Measurements from ENCODE around the gene ABCC2.

ABCC2 gene

DNA sequence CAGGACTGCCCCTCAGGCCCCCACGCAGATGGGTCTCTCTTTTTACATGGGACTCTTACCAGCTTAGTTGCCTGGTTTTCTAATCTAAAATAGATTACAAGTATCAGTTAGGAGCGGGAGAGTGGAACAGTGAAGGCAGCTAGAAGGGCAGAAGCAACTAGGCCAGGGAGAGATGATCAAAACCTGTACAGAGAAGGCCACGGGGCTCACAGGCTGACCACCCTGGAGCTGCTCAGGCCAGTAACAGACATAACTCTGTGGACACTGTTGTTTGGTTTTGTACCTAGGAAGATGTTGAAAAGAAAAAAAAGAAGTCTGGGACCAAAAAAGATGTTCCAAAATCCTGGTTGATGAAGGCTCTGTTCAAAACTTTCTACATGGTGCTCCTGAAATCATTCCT lies 16.5 kb downstream of the ABCC2 start:
- no peaks in the 10 kb centered on the region for H3K4me1 ChIP-seq (ENCODE audit: control insufficient read depth in 1 of 2, insufficient read depth in 2 of 2, low read length in 2 of 2)
- no peak overlapping the region for H3K23ac ChIP-seq (ENCODE audit: low read length)
- no peak overlapping the region for H4K8ac ChIP-seq (ENCODE audit: low read depth, low read length)
- H3K18ac ChIP-seq (ENCODE audit: low read length): no peak overlapping the region
- no peak overlapping the region for H2AFZ ChIP-seq (ENCODE audit: insufficient read depth, low read length, poor library complexity)
- no peak overlapping the region for H2BK120ac ChIP-seq (ENCODE audit: insufficient read depth, low read length, poor library complexity)
- WGBS (ENCODE audit: extremely low coverage, insufficient coverage, insufficient read length): no CpG with 5 or more reads among the region's 3 CpGs
- H3K79me2 ChIP-seq (ENCODE audit: control insufficient read depth, insufficient read depth, low read length, poor library complexity): no peaks in the 10 kb centered on the region
- no peak for DNase-seq
- no peak overlapping the region for H2BK5ac ChIP-seq (ENCODE audit: low read depth, low read length, poor library complexity)
- no peak overlapping the region for H3K4me2 ChIP-seq (ENCODE audit: low read length)
- H2BK12ac ChIP-seq (ENCODE audit: low read length): no peak overlapping the region
- H3K36me3 ChIP-seq (ENCODE audit: control insufficient read depth in 1 of 2, insufficient read depth in 2 of 2, low read length in 2 of 2): no peaks in the 10 kb centered on the region
- H3K27ac ChIP-seq (ENCODE audit: low read depth, low read length): no peak overlapping the region
- H3K4ac ChIP-seq (ENCODE audit: low read depth, low read length): no peak overlapping the region
- H3K4me3 ChIP-seq (ENCODE audit: low read depth, low read length): no peak overlapping the region
- H3K9ac ChIP-seq (ENCODE audit: low read length): no peak overlapping the region
- no peak overlapping the region for H4K12ac ChIP-seq (ENCODE audit: low read depth, low read length)
- H2AK5ac ChIP-seq (ENCODE audit: low read length): no peak overlapping the region
- H3K9me3 ChIP-seq (ENCODE audit: insufficient read depth, low read depth, low read length): no peaks in the 10 kb centered on the region
- H3K79me1 ChIP-seq (ENCODE audit: low read length): no peaks in the 10 kb centered on the region
- no peak overlapping the region for H4K91ac ChIP-seq (ENCODE audit: low read depth, low read length)
- H3K14ac ChIP-seq (ENCODE audit: low read length): no peak overlapping the region
- no peaks in the 10 kb centered on the region for H3K27me3 ChIP-seq (ENCODE audit: insufficient read depth, low read length)

DNA sequence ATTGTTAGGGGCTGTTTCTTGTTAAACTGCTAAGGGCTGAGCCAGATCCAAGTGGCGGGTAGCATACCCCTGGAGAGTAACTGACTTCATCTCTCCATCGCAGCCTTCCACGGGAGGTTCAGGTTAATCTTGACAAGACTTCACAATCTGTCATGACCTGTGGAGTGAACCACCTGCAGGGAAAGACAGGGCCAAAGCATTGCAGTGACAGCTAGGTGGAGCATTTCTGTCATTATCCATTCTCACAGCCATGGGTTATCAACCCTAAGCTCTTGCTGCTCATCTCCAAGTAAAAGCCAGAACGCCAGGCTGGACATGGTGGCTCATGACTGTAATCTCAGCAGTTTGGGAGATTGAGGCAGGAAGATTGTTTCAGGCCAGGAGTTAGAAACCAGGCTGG lies 17.2 kb downstream of the ABCC2 start:
- Histone ChIP-seq H3K9ac (ENCODE audit: low read length) (no peak overlapping the region), H3K4ac (ENCODE audit: low read depth, low read length) (no peak overlapping the region), H3K79me2 (ENCODE audit: control insufficient read depth, insufficient read depth, low read length, poor library complexity) (no peaks in the 10 kb centered on the region), H2BK5ac (ENCODE audit: low read depth, low read length, poor library complexity) (no peak overlapping the region), H2BK12ac (ENCODE audit: low read length) (no peak overlapping the region), H2AFZ (ENCODE audit: insufficient read depth, low read length, poor library complexity) (no peak overlapping the region), H3K27ac (ENCODE audit: low read depth, low read length) (no peak overlapping the region), H3K27me3 (ENCODE audit: insufficient read depth, low read length) (no peaks in the 10 kb centered on the region), H4K8ac (ENCODE audit: low read depth, low read length) (no peak overlapping the region), H3K4me3 (ENCODE audit: low read depth, low read length) (no peak overlapping the region), H4K91ac (ENCODE audit: low read depth, low read length) (no peak overlapping the region), H3K4me2 (ENCODE audit: low read length) (no peak overlapping the region), H2BK120ac (ENCODE audit: insufficient read depth, low read length, poor library complexity) (no peak overlapping the region), H2AK5ac (ENCODE audit: low read length) (no peak overlapping the region), H3K23ac (ENCODE audit: low read length) (no peak overlapping the region), H3K36me3 (ENCODE audit: control insufficient read depth in 1 of 2, insufficient read depth in 2 of 2, low read length in 2 of 2) (no peaks in the 10 kb centered on the region), H3K14ac (ENCODE audit: low read length) (no peak overlapping the region), H3K18ac (ENCODE audit: low read length) (no peak overlapping the region), H3K9me3 (ENCODE audit: insufficient read depth, low read depth, low read length) (no peaks in the 10 kb centered on the region), H4K12ac (ENCODE audit: low read depth, low read length) (no peak overlapping the region), H3K4me1 (ENCODE audit: control insufficient read depth in 1 of 2, insufficient read depth in 2 of 2, low read length in 2 of 2) (no peaks in the 10 kb centered on the region), H3K79me1 (ENCODE audit: low read length) (no peaks in the 10 kb centered on the region)
- WGBS (ENCODE audit: extremely low coverage, insufficient coverage, insufficient read length): no CpG with 5 or more reads among the region's 4 CpGs
- DNase-seq: no peak

DNA sequence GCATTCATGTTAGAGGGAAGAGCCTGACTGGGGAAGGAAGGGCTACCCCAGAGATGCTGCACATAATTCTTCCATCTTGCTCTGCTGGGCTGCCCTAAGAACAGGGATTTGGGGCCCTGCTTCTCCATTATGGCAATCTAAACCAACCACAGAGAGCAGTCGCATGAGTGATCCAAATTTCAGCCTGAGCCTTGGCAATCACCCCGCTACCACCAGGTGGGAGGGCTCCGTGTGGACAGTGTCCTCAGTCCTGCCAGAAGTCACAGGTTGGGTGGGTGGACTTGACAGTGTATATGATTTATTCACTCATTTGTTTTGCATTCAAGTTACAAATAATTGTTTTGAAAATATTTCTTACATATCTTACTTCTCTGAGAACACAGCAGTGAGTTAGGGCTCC lies 22.0 kb downstream of the ABCC2 start:
- H2BK5ac ChIP-seq (ENCODE audit: low read depth, low read length, poor library complexity): no peak overlapping the region
- H3K18ac ChIP-seq (ENCODE audit: low read length): no peak overlapping the region
- H4K12ac ChIP-seq (ENCODE audit: low read depth, low read length): no peak overlapping the region
- no peaks in the 10 kb centered on the region for H3K79me1 ChIP-seq (ENCODE audit: low read length)
- no peak overlapping the region for H3K9ac ChIP-seq (ENCODE audit: low read length)
- H2AFZ ChIP-seq (ENCODE audit: insufficient read depth, low read length, poor library complexity): no peak overlapping the region
- no peak overlapping the region for H3K4me3 ChIP-seq (ENCODE audit: low read depth, low read length)
- H3K23ac ChIP-seq (ENCODE audit: low read length): no peak overlapping the region
- no peaks in the 10 kb centered on the region for H3K27me3 ChIP-seq (ENCODE audit: insufficient read depth, low read length)
- no peak overlapping the region for H3K4ac ChIP-seq (ENCODE audit: low read depth, low read length)
- no peaks in the 10 kb centered on the region for H3K9me3 ChIP-seq (ENCODE audit: insufficient read depth, low read depth, low read length)
- no peak overlapping the region for H4K91ac ChIP-seq (ENCODE audit: low read depth, low read length)
- no peaks in the 10 kb centered on the region for H3K4me1 ChIP-seq (ENCODE audit: control insufficient read depth in 1 of 2, insufficient read depth in 2 of 2, low read length in 2 of 2)
- H3K4me2 ChIP-seq (ENCODE audit: low read length): no peak overlapping the region
- WGBS (ENCODE audit: extremely low coverage, insufficient coverage, insufficient read length): no CpG with 5 or more reads among the region's 3 CpGs
- no peak for DNase-seq
- no peak overlapping the region for H3K14ac ChIP-seq (ENCODE audit: low read length)
- no peak overlapping the region for H2BK120ac ChIP-seq (ENCODE audit: insufficient read depth, low read length, poor library complexity)
- H3K36me3 ChIP-seq (ENCODE audit: control insufficient read depth in 1 of 2, insufficient read depth in 2 of 2, low read length in 2 of 2): no peaks in the 10 kb centered on the region
- no peak overlapping the region for H2BK12ac ChIP-seq (ENCODE audit: low read length)
- H2AK5ac ChIP-seq (ENCODE audit: low read length): no peak overlapping the region
- H3K79me2 ChIP-seq (ENCODE audit: control insufficient read depth, insufficient read depth, low read length, poor library complexity): no peaks in the 10 kb centered on the region
- no peak overlapping the region for H3K27ac ChIP-seq (ENCODE audit: low read depth, low read length)
- H4K8ac ChIP-seq (ENCODE audit: low read depth, low read length): no peak overlapping the region

DNA sequence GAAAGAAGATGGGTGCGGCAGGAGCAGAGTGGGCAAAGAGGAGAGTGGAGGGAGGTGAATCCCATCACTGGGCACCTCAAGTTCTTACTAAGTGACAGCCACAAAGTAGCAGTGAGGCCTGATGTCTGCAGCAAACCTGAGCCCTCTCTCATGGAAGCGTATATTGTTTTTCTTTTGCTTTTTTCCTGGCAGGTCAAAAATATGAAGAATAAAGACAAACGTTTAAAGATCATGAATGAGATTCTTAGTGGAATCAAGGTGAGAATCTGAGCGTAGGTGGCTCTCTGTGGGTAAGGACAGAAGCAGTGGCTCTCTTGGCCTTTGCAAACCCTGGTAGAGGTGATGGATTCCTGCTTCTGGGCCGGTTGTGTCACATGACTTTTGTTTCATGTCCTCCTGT lies 22.8 kb downstream of the ABCC2 start:
- no peak overlapping the region for H3K4me3 ChIP-seq (ENCODE audit: low read depth, low read length)
- no peaks in the 10 kb centered on the region for H3K36me3 ChIP-seq (ENCODE audit: control insufficient read depth in 1 of 2, insufficient read depth in 2 of 2, low read length in 2 of 2)
- no peaks in the 10 kb centered on the region for H3K27me3 ChIP-seq (ENCODE audit: insufficient read depth, low read length)
- no peak overlapping the region for H4K91ac ChIP-seq (ENCODE audit: low read depth, low read length)
- H3K14ac ChIP-seq (ENCODE audit: low read length): no peak overlapping the region
- H3K23ac ChIP-seq (ENCODE audit: low read length): no peak overlapping the region
- no peak overlapping the region for H3K9ac ChIP-seq (ENCODE audit: low read length)
- H3K18ac ChIP-seq (ENCODE audit: low read length): no peak overlapping the region
- H4K8ac ChIP-seq (ENCODE audit: low read depth, low read length): no peak overlapping the region
- no peak overlapping the region for H3K27ac ChIP-seq (ENCODE audit: low read depth, low read length)
- H3K4me1 ChIP-seq (ENCODE audit: control insufficient read depth in 1 of 2, insufficient read depth in 2 of 2, low read length in 2 of 2): no peaks in the 10 kb centered on the region
- H2AK5ac ChIP-seq (ENCODE audit: low read length): no peak overlapping the region
- no CpG with 5 or more reads among the region's 5 CpGs for WGBS (ENCODE audit: extremely low coverage, insufficient coverage, insufficient read length)
- no peak overlapping the region for H2BK5ac ChIP-seq (ENCODE audit: low read depth, low read length, poor library complexity)
- H3K9me3 ChIP-seq (ENCODE audit: insufficient read depth, low read depth, low read length): no peaks in the 10 kb centered on the region
- H3K79me1 ChIP-seq (ENCODE audit: low read length): no peaks in the 10 kb centered on the region
- H3K4ac ChIP-seq (ENCODE audit: low read depth, low read length): no peak overlapping the region
- no peak for DNase-seq
- H3K4me2 ChIP-seq (ENCODE audit: low read length): no peak overlapping the region
- no peak overlapping the region for H2BK120ac ChIP-seq (ENCODE audit: insufficient read depth, low read length, poor library complexity)
- no peak overlapping the region for H2AFZ ChIP-seq (ENCODE audit: insufficient read depth, low read length, poor library complexity)
- H4K12ac ChIP-seq (ENCODE audit: low read depth, low read length): no peak overlapping the region
- H2BK12ac ChIP-seq (ENCODE audit: low read length): no peak overlapping the region
- H3K79me2 ChIP-seq (ENCODE audit: control insufficient read depth, insufficient read depth, low read length, poor library complexity): no peaks in the 10 kb centered on the region
